Measurements from ENCODE around the gene BNIP5.

Gene BNIP5, protein sequence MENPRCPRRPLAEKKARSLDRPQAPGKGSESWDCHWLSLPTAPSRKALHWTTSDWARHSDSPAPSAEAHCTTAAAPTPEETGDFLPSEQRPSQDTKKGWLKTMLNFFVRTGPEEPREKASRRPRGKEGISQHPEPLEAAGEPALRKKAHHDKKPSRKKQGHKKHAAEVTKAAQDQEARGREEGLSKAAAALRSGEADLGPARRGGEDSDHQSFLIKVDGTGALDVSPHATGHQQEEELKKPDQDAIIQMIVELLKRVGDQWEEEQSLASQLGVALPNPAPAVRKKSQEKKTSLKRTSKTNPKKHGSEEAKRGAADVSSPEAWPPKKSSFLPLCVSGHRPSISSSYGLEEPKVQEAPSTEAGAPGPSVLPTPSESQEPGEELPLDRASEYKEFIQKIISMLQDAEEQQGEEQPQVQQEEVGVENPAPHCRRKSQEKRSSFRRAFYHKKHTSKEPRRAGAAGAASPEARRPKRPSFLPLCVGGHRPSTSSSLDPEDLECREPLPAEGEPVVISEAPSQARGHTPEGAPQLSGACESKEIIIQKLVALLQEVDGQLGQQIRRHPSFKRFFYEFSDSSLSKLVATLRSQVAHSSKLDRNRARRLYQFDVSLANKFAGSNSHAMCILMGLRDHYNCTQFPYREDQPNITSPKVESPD

GRCh38 chr6:36336779-36337241 lies at the start of gene BNIP5:
Gene BNIP5 (minus strand): TSS chr6:36336888. CDS start chr6:36330690, 6,198 bp downstream.
- H3K4me1 Mint-ChIP-seq (ENCODE audit: low read depth), result peaks cover 10% of the 10 kb centered on the region
- H3K36me3 Mint-ChIP-seq (ENCODE audit: low read depth), result no peaks in the 10 kb centered on the region
- H3K27me3 Mint-ChIP-seq (ENCODE audit: low read depth), result peaks cover 68% of the 10 kb centered on the region
- H3K9me3 Mint-ChIP-seq, result no peaks in the 10 kb centered on the region
- no peak within 1 kb of the TSS for H3K4me3 Mint-ChIP-seq
- no peak within 1 kb of the TSS for H3K27ac Mint-ChIP-seq
- DNase-seq (ENCODE audit: low spot score), result no peak

GRCh38 chr6:36384095-36384494 lies 47.4 kb upstream of the BNIP5 start:
- H3K9me3 Mint-ChIP-seq, result no peaks in the 10 kb centered on the region
- peaks cover 47% of the 10 kb centered on the region for H3K27me3 Mint-ChIP-seq (ENCODE audit: low read depth)
- H3K36me3 Mint-ChIP-seq (ENCODE audit: low read depth), result peaks cover 2% of the 10 kb centered on the region
- H3K4me1 Mint-ChIP-seq (ENCODE audit: low read depth), result peaks cover 26% of the 10 kb centered on the region
- no peak overlapping the region for H3K4me3 Mint-ChIP-seq
- no peak for DNase-seq (ENCODE audit: low spot score)
- no peak overlapping the region for H3K27ac Mint-ChIP-seq

GRCh38 chr6:36383606-36384005 lies 46.9 kb upstream of the BNIP5 start:
- DNase-seq (ENCODE audit: low spot score), result no peak
- no peak overlapping the region for H3K27ac Mint-ChIP-seq
- no peak overlapping the region for H3K4me3 Mint-ChIP-seq
- H3K27me3 Mint-ChIP-seq (ENCODE audit: low read depth), result peaks cover 46% of the 10 kb centered on the region
- H3K9me3 Mint-ChIP-seq, result no peaks in the 10 kb centered on the region
- H3K4me1 Mint-ChIP-seq (ENCODE audit: low read depth), result peaks cover 26% of the 10 kb centered on the region
- peaks cover 2% of the 10 kb centered on the region for H3K36me3 Mint-ChIP-seq (ENCODE audit: low read depth)

GRCh38 chr6:36382976-36383375 lies 46.3 kb upstream of the BNIP5 start:
- Mint-ChIP-seq H3K36me3 (ENCODE audit: low read depth) (peaks cover 2% of the 10 kb centered on the region), H3K27me3 (ENCODE audit: low read depth) (peaks cover 39% of the 10 kb centered on the region), H3K4me1 (ENCODE audit: low read depth) (peaks cover 21% of the 10 kb centered on the region), H3K4me3 (no peak overlapping the region), H3K9me3 (no peaks in the 10 kb centered on the region), H3K27ac (no peak overlapping the region)
- DNase-seq (ENCODE audit: low spot score), result no peak

- H3K9me3 Mint-ChIP-seq, result no peaks in the 10 kb centered on the region
- no peaks in the 10 kb centered on the region for H3K36me3 Mint-ChIP-seq (ENCODE audit: low read depth)
- H3K27me3 Mint-ChIP-seq (ENCODE audit: low read depth), result peaks cover 29% of the 10 kb centered on the region
- no peak for DNase-seq (ENCODE audit: low spot score)
- peaks cover 11% of the 10 kb centered on the region for H3K4me1 Mint-ChIP-seq (ENCODE audit: low read depth)
- H3K27ac Mint-ChIP-seq, result no peak overlapping the region
- H3K4me3 Mint-ChIP-seq, result no peak overlapping the region
Observed at GRCh38 chr6:36381502-36382389, 45.1 kb upstream of the BNIP5 start.

DNA sequence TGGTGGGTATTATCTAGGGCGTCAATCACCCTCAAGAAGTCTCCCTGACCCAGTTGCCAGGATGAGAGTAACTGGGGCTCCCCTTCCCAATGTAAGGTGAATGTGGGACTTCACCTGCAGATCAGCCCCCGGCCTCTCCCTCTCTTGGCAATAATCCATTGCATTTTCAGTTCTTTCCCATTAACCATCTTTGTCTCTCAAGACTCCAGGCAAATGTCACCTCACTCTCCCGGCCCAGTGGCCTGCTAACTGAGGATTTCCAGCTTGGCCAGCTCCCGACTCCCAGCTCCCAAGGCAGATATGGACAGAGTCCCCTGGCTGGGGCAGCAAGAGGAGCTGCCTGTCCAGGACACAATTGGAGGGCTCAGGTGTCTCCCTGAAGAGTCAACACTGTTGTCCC lies 43.5 kb upstream of the BNIP5 start:
- Mint-ChIP-seq H3K9me3 (no peaks in the 10 kb centered on the region), H3K36me3 (ENCODE audit: low read depth) (no peaks in the 10 kb centered on the region), H3K27ac (no peak overlapping the region), H3K27me3 (ENCODE audit: low read depth) (peaks cover 15% of the 10 kb centered on the region), H3K4me3 (no peak overlapping the region), H3K4me1 (ENCODE audit: low read depth) (no peaks in the 10 kb centered on the region)
- DNase-seq (ENCODE audit: low spot score), result no peak

DNA sequence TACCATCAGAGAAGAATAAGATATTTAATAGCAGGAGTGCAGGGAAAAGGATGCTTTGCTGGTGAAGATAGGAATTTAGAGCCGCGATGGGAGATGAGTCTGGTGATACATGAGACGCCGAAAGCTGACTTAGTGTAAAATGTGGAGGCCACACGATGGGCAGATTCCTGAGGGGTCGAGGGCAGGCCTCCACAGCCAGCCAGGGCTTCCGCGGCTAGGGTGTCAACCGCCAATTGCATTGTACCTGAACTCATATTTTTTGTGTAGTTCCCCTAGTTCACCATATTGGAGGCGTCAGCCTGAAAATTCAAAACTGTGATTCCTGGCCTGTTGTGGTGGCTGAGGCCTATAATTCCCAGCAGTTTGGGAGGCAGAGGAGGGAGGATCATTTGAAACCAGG lies 42.2 kb upstream of the BNIP5 start:
- no peaks in the 10 kb centered on the region for H3K9me3 Mint-ChIP-seq
- H3K27me3 Mint-ChIP-seq (ENCODE audit: low read depth), result peaks cover 6% of the 10 kb centered on the region
- no peak overlapping the region for H3K27ac Mint-ChIP-seq
- H3K36me3 Mint-ChIP-seq (ENCODE audit: low read depth), result no peaks in the 10 kb centered on the region
- DNase-seq (ENCODE audit: low spot score), result no peak
- no peaks in the 10 kb centered on the region for H3K4me1 Mint-ChIP-seq (ENCODE audit: low read depth)
- H3K4me3 Mint-ChIP-seq, result no peak overlapping the region

- H3K36me3 Mint-ChIP-seq (ENCODE audit: low read depth), result no peaks in the 10 kb centered on the region
- no peak for DNase-seq (ENCODE audit: low spot score)
- no peaks in the 10 kb centered on the region for H3K9me3 Mint-ChIP-seq
- H3K4me3 Mint-ChIP-seq, result no peak overlapping the region
- H3K27ac Mint-ChIP-seq, result no peak overlapping the region
- peaks cover 6% of the 10 kb centered on the region for H3K27me3 Mint-ChIP-seq (ENCODE audit: low read depth)
- no peaks in the 10 kb centered on the region for H3K4me1 Mint-ChIP-seq (ENCODE audit: low read depth)
Observed at GRCh38 chr6:36378243-36378920, 41.7 kb upstream of the BNIP5 start.

GRCh38 chr6:36377594-36377993 lies 40.9 kb upstream of the BNIP5 start:
- no peak for DNase-seq (ENCODE audit: low spot score)
- Mint-ChIP-seq H3K27me3 (ENCODE audit: low read depth) (peaks cover 11% of the 10 kb centered on the region), H3K9me3 (no peaks in the 10 kb centered on the region), H3K27ac (no peak overlapping the region), H3K4me1 (ENCODE audit: low read depth) (no peaks in the 10 kb centered on the region), H3K4me3 (no peak overlapping the region), H3K36me3 (ENCODE audit: low read depth) (no peaks in the 10 kb centered on the region)

GRCh38 chr6:36376742-36377141 lies 40.1 kb upstream of the BNIP5 start:
- Mint-ChIP-seq H3K27ac (no peak overlapping the region), H3K36me3 (ENCODE audit: low read depth) (no peaks in the 10 kb centered on the region)
- DNase-seq (ENCODE audit: low spot score), result no peak

DNA sequence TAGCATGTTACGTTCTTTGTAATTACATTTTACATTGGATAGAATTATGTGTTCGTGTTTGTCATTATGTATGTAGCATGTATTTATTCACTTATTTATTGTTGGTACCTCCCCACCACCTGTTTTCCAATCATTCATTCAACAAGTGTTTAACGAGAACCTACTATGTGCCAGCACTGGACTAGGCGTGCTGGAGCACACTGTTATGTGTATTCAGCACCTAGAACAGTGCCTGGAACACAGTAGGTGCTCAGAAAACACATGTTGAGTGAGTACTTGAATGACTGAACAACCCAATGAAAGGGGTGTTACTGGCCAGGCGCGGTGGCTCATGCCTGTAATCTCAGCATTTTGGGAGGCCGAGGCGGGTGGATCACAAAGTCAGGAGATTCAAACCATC lies 39.5 kb upstream of the BNIP5 start:
- Mint-ChIP-seq H3K27me3 (ENCODE audit: low read depth) (peaks cover 11% of the 10 kb centered on the region), H3K4me3 (no peak overlapping the region), H3K36me3 (ENCODE audit: low read depth) (no peaks in the 10 kb centered on the region), H3K27ac (no peak overlapping the region), H3K4me1 (ENCODE audit: low read depth) (no peaks in the 10 kb centered on the region), H3K9me3 (no peaks in the 10 kb centered on the region)
- DNase-seq (ENCODE audit: low spot score), result no peak

More at GRCh38 chr6:36376742-36377141, 40.1 kb upstream of the BNIP5 start:
- Mint-ChIP-seq H3K4me1 (ENCODE audit: low read depth) (no peaks in the 10 kb centered on the region), H3K27me3 (ENCODE audit: low read depth) (peaks cover 11% of the 10 kb centered on the region), H3K9me3 (no peaks in the 10 kb centered on the region), H3K4me3 (no peak overlapping the region)

GRCh38 chr6:36375644-36376155 lies 39.0 kb upstream of the BNIP5 start:
- no peaks in the 10 kb centered on the region for H3K4me1 Mint-ChIP-seq (ENCODE audit: low read depth)
- no peaks in the 10 kb centered on the region for H3K9me3 Mint-ChIP-seq
- no peaks in the 10 kb centered on the region for H3K36me3 Mint-ChIP-seq (ENCODE audit: low read depth)
- H3K4me3 Mint-ChIP-seq, result no peak overlapping the region
- no peak overlapping the region for H3K27ac Mint-ChIP-seq
- DNase-seq (ENCODE audit: low spot score), result no peak
- peaks cover 11% of the 10 kb centered on the region for H3K27me3 Mint-ChIP-seq (ENCODE audit: low read depth)

DNA sequence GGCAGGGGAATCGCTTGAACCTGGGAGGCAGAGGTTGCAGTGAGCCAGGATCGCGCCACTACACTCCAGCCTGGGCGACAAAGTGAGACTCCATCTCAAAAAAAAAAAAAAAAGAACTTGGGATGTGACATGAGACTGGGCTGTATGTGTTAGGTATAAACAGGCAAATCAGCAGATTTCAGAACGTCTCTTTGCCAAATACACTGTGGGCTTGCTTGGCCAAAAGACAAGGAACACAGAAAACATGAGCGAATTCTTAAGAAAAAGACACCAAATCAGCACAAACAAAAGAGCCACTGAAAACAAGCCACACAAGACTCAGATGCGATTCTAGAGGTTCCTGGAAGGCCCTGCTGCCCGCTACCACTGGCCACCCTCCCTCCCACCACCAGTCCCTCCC lies 38.3 kb upstream of the BNIP5 start:
- H3K4me3 Mint-ChIP-seq, result no peak overlapping the region
- DNase-seq (ENCODE audit: low spot score), result no peak
- H3K9me3 Mint-ChIP-seq, result no peaks in the 10 kb centered on the region
- H3K27ac Mint-ChIP-seq, result no peak overlapping the region
- no peaks in the 10 kb centered on the region for H3K4me1 Mint-ChIP-seq (ENCODE audit: low read depth)
- no peaks in the 10 kb centered on the region for H3K36me3 Mint-ChIP-seq (ENCODE audit: low read depth)
- peaks cover 9% of the 10 kb centered on the region for H3K27me3 Mint-ChIP-seq (ENCODE audit: low read depth)

All from T-helper 2 cell treated with Interferon-gamma antibody and Interleukin-4, amounts not matched to agents 5 μg/mL and 100 μg/mL, for 36 hours (primary cell).